Stimulated activated memory B cell treated with anti-CD40 and anti-IgM and Interleukin-4, amounts not matched to agents 10 μg/mL and 1 μg/mL and 100 μg/mL, for 72 hours (primary cell): Measurements from ENCODE around the gene CA7.
A peak's percentile ranks its signal among the peaks of the same experiment; 100 is the strongest.
"Not testable (repeated sequence)": the region's sequence is repeated elsewhere in the genome, so short reads cannot be mapped to it uniquely, and the experiment has no call there.

Experiments
- ATAC-seq: fragments of 150-1000 bp; cut with Tn5 transposase; 2 replicates; pipeline ENCODE4 v1.10.0; 2021
- H3K27ac Mint-ChIP-seq: one replicate; pipeline ENCODE4 v1.8.0; 2022; ENCODE audit warnings: mild to moderate bottlenecking, mixed read lengths
- H3K27me3 Mint-ChIP-seq: one replicate; pipeline ENCODE4 v1.8.0; 2022; ENCODE audit warnings: mixed read lengths
- H3K36me3 Mint-ChIP-seq: one replicate; pipeline ENCODE4 v1.8.0; 2022; ENCODE audit warnings: mixed read lengths
- H3K4me1 Mint-ChIP-seq: one replicate; pipeline ENCODE4 v1.8.0; 2022; ENCODE audit warnings: mixed read lengths
- H3K4me3 Mint-ChIP-seq: one replicate; pipeline ENCODE4 v1.8.0; 2022; ENCODE audit warnings: mild to moderate bottlenecking, moderate library complexity, mixed read lengths
- H3K9me3 Mint-ChIP-seq: one replicate; pipeline ENCODE4 v1.8.0; 2022; ENCODE audit warnings: mixed read lengths

Gene CA7

GRCh38 chr16:66853261-66854139 lies 9.3 kb downstream of the CA7 start:
- Mint-ChIP-seq H3K4me3 (no peak overlapping the region), H3K36me3 (no peaks in the 10 kb centered on the region), H3K4me1 (peaks cover 15% of the 10 kb centered on the region), H3K27me3 (peaks cover 36% of the 10 kb centered on the region), H3K9me3 (no peaks in the 10 kb centered on the region), H3K27ac (no peak overlapping the region)
- no peak for ATAC-seq

GRCh38 chr16:66856184-66856730 lies 12.0 kb downstream of the CA7 start:
- Mint-ChIP-seq H3K4me3 (no peak overlapping the region), H3K9me3 (no peaks in the 10 kb centered on the region), H3K4me1 (peaks cover 6% of the 10 kb centered on the region), H3K36me3 (no peaks in the 10 kb centered on the region), H3K27ac (no peak overlapping the region), H3K27me3 (peaks cover 25% of the 10 kb centered on the region)
- ATAC-seq, result no peak

GRCh38 chr16:66856801-66857200 lies 12.6 kb downstream of the CA7 start:
- H3K27me3 Mint-ChIP-seq, result peaks cover 21% of the 10 kb centered on the region
- H3K9me3 Mint-ChIP-seq, result no peaks in the 10 kb centered on the region
- H3K27ac Mint-ChIP-seq, result no peak overlapping the region
- ATAC-seq, result no peak
- no peaks in the 10 kb centered on the region for H3K36me3 Mint-ChIP-seq
- H3K4me3 Mint-ChIP-seq, result no peak overlapping the region
- H3K4me1 Mint-ChIP-seq, result peaks cover 6% of the 10 kb centered on the region

GRCh38 chr16:66857437-66857836 lies 13.2 kb downstream of the CA7 start:
- Mint-ChIP-seq H3K9me3 (no peaks in the 10 kb centered on the region), H3K4me1 (peaks cover 6% of the 10 kb centered on the region), H3K27ac (no peak overlapping the region), H3K36me3 (no peaks in the 10 kb centered on the region), H3K27me3 (peaks cover 14% of the 10 kb centered on the region), H3K4me3 (no peak overlapping the region)
- ATAC-seq, result no peak

- H3K36me3 Mint-ChIP-seq, result no peaks in the 10 kb centered on the region
- no peak overlapping the region for H3K27ac Mint-ChIP-seq
- H3K4me3 Mint-ChIP-seq, result no peak overlapping the region
- ATAC-seq, result no peak
- peaks cover 6% of the 10 kb centered on the region for H3K4me1 Mint-ChIP-seq
- H3K27me3 Mint-ChIP-seq, result peaks cover 9% of the 10 kb centered on the region
- H3K9me3 Mint-ChIP-seq, result no peaks in the 10 kb centered on the region
Measured at GRCh38 chr16:66858740-66859396, 14.7 kb downstream of the CA7 start.

GRCh38 chr16:66859397-66860068 lies 15.3 kb downstream of the CA7 start:
- H3K4me3 Mint-ChIP-seq, result no peak overlapping the region
- H3K36me3 Mint-ChIP-seq, result no peaks in the 10 kb centered on the region
- peaks cover 6% of the 10 kb centered on the region for H3K4me1 Mint-ChIP-seq
- H3K9me3 Mint-ChIP-seq, result no peaks in the 10 kb centered on the region
- no peak for ATAC-seq
- H3K27me3 Mint-ChIP-seq, result peaks cover 9% of the 10 kb centered on the region
- H3K27ac Mint-ChIP-seq, result no peak overlapping the region

- no peak overlapping the region for H3K4me3 Mint-ChIP-seq
- no peaks in the 10 kb centered on the region for H3K36me3 Mint-ChIP-seq
- ATAC-seq, result no peak
- H3K27ac Mint-ChIP-seq, result no peak overlapping the region
- H3K27me3 Mint-ChIP-seq, result peaks cover 9% of the 10 kb centered on the region
- no peaks in the 10 kb centered on the region for H3K9me3 Mint-ChIP-seq
- H3K4me1 Mint-ChIP-seq, result peaks cover 4% of the 10 kb centered on the region
Measured at GRCh38 chr16:66862023-66862520, 17.9 kb downstream of the CA7 start.

- no peak overlapping the region for H3K27ac Mint-ChIP-seq
- peaks cover 21% of the 10 kb centered on the region for H3K27me3 Mint-ChIP-seq
- peaks cover 7% of the 10 kb centered on the region for H3K4me1 Mint-ChIP-seq
- no peak overlapping the region for H3K4me3 Mint-ChIP-seq
- no peaks in the 10 kb centered on the region for H3K36me3 Mint-ChIP-seq
- H3K9me3 Mint-ChIP-seq, result no peaks in the 10 kb centered on the region
- ATAC-seq, result no peak
Measured at GRCh38 chr16:66863707-66864106, 19.5 kb downstream of the CA7 start.

- Mint-ChIP-seq H3K4me3 (no peak overlapping the region), H3K36me3 (no peaks in the 10 kb centered on the region), H3K27me3 (peaks cover 12% of the 10 kb centered on the region), H3K9me3 (peaks cover 2% of the 10 kb centered on the region), H3K4me1 (peaks cover 24% of the 10 kb centered on the region), H3K27ac (no peak overlapping the region)
- ATAC-seq, result no peak
Measured at GRCh38 chr16:66869424-66869823, 25.2 kb downstream of the CA7 start.

GRCh38 chr16:66871363-66871762 lies 27.1 kb downstream of the CA7 start:
- H3K27ac Mint-ChIP-seq, H3K4me3 Mint-ChIP-seq, ATAC-seq, H3K9me3 Mint-ChIP-seq, H3K36me3 Mint-ChIP-seq: not testable (repeated sequence)
- Mint-ChIP-seq H3K27me3 (peaks cover 12% of the 10 kb centered on the region), H3K4me1 (peaks cover 24% of the 10 kb centered on the region)

- H3K27me3 Mint-ChIP-seq, result peaks cover 12% of the 10 kb centered on the region
- H3K9me3 Mint-ChIP-seq, result peaks cover 2% of the 10 kb centered on the region
- no peak overlapping the region for H3K27ac Mint-ChIP-seq
- peaks cover 24% of the 10 kb centered on the region for H3K4me1 Mint-ChIP-seq
- no peak overlapping the region for H3K4me3 Mint-ChIP-seq
- no peak for ATAC-seq
- no peaks in the 10 kb centered on the region for H3K36me3 Mint-ChIP-seq
Measured at GRCh38 chr16:66871840-66872239, 27.6 kb downstream of the CA7 start.

GRCh38 chr16:66872559-66872942 lies 28.3 kb downstream of the CA7 start:
- peaks cover 23% of the 10 kb centered on the region for H3K4me1 Mint-ChIP-seq
- H3K36me3 Mint-ChIP-seq, result no peaks in the 10 kb centered on the region
- H3K4me3 Mint-ChIP-seq, result peak overlapping the region; percentile 74
- no peak for ATAC-seq
- peak overlapping the region; percentile 73 for H3K27ac Mint-ChIP-seq
- H3K27me3 Mint-ChIP-seq, result peaks cover 9% of the 10 kb centered on the region
- peaks cover 2% of the 10 kb centered on the region for H3K9me3 Mint-ChIP-seq

GRCh38 chr16:66872943-66873684 lies 28.9 kb downstream of the CA7 start:
- peaks cover 4% of the 10 kb centered on the region for H3K27me3 Mint-ChIP-seq
- peak overlapping the region; percentile 74 for H3K4me3 Mint-ChIP-seq
- H3K27ac Mint-ChIP-seq, result peak overlapping the region; percentile 73
- H3K36me3 Mint-ChIP-seq, result no peaks in the 10 kb centered on the region
- peaks cover 2% of the 10 kb centered on the region for H3K9me3 Mint-ChIP-seq
- peak; percentile 92 for ATAC-seq
- peaks cover 22% of the 10 kb centered on the region for H3K4me1 Mint-ChIP-seq

GRCh38 chr16:66873685-66874055 lies 29.5 kb downstream of the CA7 start:
- Mint-ChIP-seq H3K4me1 (peaks cover 27% of the 10 kb centered on the region), H3K9me3 (peaks cover 2% of the 10 kb centered on the region), H3K27ac (peak overlapping the region; percentile 73), H3K36me3 (no peaks in the 10 kb centered on the region), H3K27me3 (no peaks in the 10 kb centered on the region), H3K4me3 (no peak overlapping the region)
- ATAC-seq, result no peak
